GM12864 (cell line): ENCODE data around the gene KCTD16.

Experiments used
- DNase-seq: peaks from one replicate; pipeline ENCODE4 v3.0.0-alpha.2; 2011; ENCODE audit warnings: low read depth
- H3K4me3 ChIP-seq: 2 replicates; pipeline ENCODE4 v1.5.1; 2011; ENCODE audit warnings: mild to moderate bottlenecking, low read depth, low read length, control low read depth
- CTCF ChIP-seq: IDR thresholded peaks from 2 replicates; pipeline ENCODE4 v1.5.1; 2011; ENCODE audit warnings: low read depth, mild to moderate bottlenecking, moderate library complexity, low read length, control low read depth, inconsistent platforms; ENCODE audit errors: missing control alignments

The KCTD16 gene

GRCh38 chr5:144219869-144220268 lies 49.2 kb downstream of the KCTD16 start:
- DNase-seq = no peak
- no peak for TF ChIP-seq CTCF

GRCh38 chr5:144227363-144227999 lies 56.8 kb downstream of the KCTD16 start:
- DNase-seq = no peak
- no peak for TF ChIP-seq CTCF
- no peak overlapping the region for H3K4me3 ChIP-seq

More at GRCh38 chr5:144219869-144220268, 49.2 kb downstream of the KCTD16 start:
- H3K4me3 ChIP-seq = no peak overlapping the region

- no peak overlapping the region for H3K4me3 ChIP-seq
- TF ChIP-seq CTCF = no peak
- DNase-seq = no peak
These were observed 60.1 kb downstream of the KCTD16 start for GRCh38 chr5:144230806-144231205.

GRCh38 chr5:144232285-144232684 lies 61.6 kb downstream of the KCTD16 start:
- no peak for TF ChIP-seq CTCF
- DNase-seq = no peak
- H3K4me3 ChIP-seq = no peak overlapping the region

- H3K4me3 ChIP-seq = no peak overlapping the region
- TF ChIP-seq CTCF = no peak
- no peak for DNase-seq
These were observed 65.8 kb downstream of the KCTD16 start for GRCh38 chr5:144236499-144236898.

- TF ChIP-seq CTCF = no peak
- H3K4me3 ChIP-seq = no peak overlapping the region
- DNase-seq = no peak
These were observed 67.2 kb downstream of the KCTD16 start for GRCh38 chr5:144237851-144238250.

GRCh38 chr5:144247131-144247530 lies 76.5 kb downstream of the KCTD16 start:
- no peak for TF ChIP-seq CTCF
- no peak overlapping the region for H3K4me3 ChIP-seq
- DNase-seq = no peak
